SK-N-SH (cell line): ENCODE data around the gene CAP2.

Experiments
- FOXM1 ChIP-seq: IDR thresholded peaks from 2 replicates; pipeline ENCODE4 v1.4.0; 2012; ENCODE audit warnings: low read depth, mild to moderate bottlenecking
- TF ChIP-seq, protein P1 (sequence below): fragments of 200-600 bp; sonication (generic); IDR thresholded peaks from 2 replicates; pipeline ENCODE4 v1.6.1; 2017; ENCODE audit warnings: antibody characterized with exemption, mild to moderate bottlenecking, moderate library complexity
- TF ChIP-seq, protein P2 (sequence below): IDR thresholded peaks from 2 replicates; pipeline ENCODE4; 2012

DNA sequence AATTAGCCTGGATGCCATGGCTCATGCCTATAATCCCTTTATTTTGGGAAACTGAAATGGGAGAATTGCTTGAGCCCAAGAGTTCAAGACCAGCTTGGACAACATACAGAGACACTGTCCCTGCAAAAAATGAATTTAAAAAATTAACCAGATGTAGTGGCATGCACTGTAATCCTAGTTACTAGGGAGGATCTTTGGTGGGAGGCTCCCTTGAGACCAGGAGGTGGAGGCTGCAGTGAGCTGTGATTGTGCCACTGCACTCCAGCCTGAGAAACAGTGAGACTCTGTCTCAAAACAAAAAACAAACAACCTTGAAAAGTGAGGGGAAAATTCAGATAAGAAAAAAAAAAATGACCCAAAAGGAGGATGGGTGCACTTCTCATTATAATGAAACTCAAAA is 23.4 kb downstream of the CAP2 start:
- TF ChIP-seq, protein P1, sequence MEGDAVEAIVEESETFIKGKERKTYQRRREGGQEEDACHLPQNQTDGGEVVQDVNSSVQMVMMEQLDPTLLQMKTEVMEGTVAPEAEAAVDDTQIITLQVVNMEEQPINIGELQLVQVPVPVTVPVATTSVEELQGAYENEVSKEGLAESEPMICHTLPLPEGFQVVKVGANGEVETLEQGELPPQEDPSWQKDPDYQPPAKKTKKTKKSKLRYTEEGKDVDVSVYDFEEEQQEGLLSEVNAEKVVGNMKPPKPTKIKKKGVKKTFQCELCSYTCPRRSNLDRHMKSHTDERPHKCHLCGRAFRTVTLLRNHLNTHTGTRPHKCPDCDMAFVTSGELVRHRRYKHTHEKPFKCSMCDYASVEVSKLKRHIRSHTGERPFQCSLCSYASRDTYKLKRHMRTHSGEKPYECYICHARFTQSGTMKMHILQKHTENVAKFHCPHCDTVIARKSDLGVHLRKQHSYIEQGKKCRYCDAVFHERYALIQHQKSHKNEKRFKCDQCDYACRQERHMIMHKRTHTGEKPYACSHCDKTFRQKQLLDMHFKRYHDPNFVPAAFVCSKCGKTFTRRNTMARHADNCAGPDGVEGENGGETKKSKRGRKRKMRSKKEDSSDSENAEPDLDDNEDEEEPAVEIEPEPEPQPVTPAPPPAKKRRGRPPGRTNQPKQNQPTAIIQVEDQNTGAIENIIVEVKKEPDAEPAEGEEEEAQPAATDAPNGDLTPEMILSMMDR, result no peak
- no peak for TF ChIP-seq FOXM1
- TF ChIP-seq, protein P2, sequence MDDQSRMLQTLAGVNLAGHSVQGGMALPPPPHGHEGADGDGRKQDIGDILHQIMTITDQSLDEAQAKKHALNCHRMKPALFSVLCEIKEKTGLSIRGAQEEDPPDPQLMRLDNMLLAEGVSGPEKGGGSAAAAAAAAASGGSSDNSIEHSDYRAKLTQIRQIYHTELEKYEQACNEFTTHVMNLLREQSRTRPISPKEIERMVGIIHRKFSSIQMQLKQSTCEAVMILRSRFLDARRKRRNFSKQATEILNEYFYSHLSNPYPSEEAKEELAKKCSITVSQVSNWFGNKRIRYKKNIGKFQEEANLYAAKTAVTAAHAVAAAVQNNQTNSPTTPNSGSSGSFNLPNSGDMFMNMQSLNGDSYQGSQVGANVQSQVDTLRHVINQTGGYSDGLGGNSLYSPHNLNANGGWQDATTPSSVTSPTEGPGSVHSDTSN, result no peak
